NCI-H345 treated with DMSO at 0.1 percent for 48 hours (cell line): ENCODE measurements around the gene C6orf62.
"Not testable (repeated sequence)": the region's sequence is repeated elsewhere in the genome, so short reads cannot be mapped to it uniquely, and the experiment has no call there.

Experiments used
- DNase-seq: peaks from one replicate; lab custom pipeline; 2025; ENCODE audit not compliant: unreplicated experiment; lab: John Stamatoyannopoulos, UW

C6orf62 gene

DNA sequence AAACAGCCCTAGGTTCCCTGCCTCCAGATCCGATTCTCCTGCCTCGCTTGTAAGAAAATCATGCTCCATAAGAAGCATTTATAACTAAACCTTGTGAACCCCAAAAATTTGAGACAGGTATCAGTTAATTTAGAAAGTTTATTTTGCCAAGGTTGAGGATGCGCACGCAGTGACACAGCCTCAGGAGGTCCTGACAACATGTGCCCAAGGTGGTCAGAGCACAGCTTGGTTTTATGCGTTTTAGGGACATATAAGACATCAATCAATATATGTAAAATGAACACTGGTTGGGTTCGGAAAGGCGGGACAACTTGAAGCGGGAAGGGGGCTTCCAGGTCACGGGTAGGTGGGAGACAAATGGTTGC lies 50.0 kb downstream of the C6orf62 start:
- DNase-seq: no peak

- not testable (repeated sequence) for DNase-seq
Observed at GRCh38 chr6:24668066-24668996, 50.6 kb downstream of the C6orf62 start.

- DNase-seq: no peak
Observed at GRCh38 chr6:24667378-24667803, 51.6 kb downstream of the C6orf62 start.

- peak; percentile 90 for DNase-seq
Observed at GRCh38 chr6:24666641-24667377, 52.1 kb downstream of the C6orf62 start, which contains the start of the genes ACOT13 and TDP2. TSS of gene ACOT13 (plus strand) at chr6:24667077. CDS start at chr6:24667264, 187 bp downstream. TSS of gene TDP2 (minus strand) at chr6:24666899. CDS start at chr6:24666862, 37 bp downstream.

- DNase-seq: no peak
Observed at GRCh38 chr6:24666097-24666640, 52.8 kb downstream of the C6orf62 start.

GRCh38 chr6:24664046-24664987 lies 54.6 kb downstream of the C6orf62 start:
- DNase-seq: no peak

DNA sequence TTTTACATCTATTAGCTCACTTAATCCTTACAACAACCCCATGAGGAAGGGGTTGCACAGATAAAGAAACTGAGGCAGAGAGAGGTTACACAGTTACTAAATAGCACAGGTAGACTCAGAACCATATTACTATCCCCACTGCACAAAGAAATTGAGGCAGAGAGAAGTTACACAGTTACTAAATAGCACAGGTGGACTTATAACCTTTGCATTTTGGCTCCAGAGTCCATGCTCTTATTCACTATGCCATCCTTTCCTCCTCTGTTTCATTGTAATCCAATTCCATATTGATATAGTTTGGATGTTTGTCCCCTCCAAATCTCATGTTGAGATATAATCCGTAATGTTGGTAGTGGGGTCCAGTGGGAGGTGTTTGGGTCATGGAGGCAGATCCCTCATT lies 55.8 kb downstream of the C6orf62 start:
- DNase-seq: no peak

- DNase-seq: no peak
Observed at GRCh38 chr6:24662236-24662635, 56.7 kb downstream of the C6orf62 start.

GRCh38 chr6:24661759-24662158 lies 57.2 kb downstream of the C6orf62 start:
- not testable (repeated sequence) for DNase-seq

- no peak for DNase-seq
Observed at GRCh38 chr6:24660105-24660504, 58.8 kb downstream of the C6orf62 start.

GRCh38 chr6:24659561-24659960 lies 59.4 kb downstream of the C6orf62 start:
- DNase-seq: no peak

DNA sequence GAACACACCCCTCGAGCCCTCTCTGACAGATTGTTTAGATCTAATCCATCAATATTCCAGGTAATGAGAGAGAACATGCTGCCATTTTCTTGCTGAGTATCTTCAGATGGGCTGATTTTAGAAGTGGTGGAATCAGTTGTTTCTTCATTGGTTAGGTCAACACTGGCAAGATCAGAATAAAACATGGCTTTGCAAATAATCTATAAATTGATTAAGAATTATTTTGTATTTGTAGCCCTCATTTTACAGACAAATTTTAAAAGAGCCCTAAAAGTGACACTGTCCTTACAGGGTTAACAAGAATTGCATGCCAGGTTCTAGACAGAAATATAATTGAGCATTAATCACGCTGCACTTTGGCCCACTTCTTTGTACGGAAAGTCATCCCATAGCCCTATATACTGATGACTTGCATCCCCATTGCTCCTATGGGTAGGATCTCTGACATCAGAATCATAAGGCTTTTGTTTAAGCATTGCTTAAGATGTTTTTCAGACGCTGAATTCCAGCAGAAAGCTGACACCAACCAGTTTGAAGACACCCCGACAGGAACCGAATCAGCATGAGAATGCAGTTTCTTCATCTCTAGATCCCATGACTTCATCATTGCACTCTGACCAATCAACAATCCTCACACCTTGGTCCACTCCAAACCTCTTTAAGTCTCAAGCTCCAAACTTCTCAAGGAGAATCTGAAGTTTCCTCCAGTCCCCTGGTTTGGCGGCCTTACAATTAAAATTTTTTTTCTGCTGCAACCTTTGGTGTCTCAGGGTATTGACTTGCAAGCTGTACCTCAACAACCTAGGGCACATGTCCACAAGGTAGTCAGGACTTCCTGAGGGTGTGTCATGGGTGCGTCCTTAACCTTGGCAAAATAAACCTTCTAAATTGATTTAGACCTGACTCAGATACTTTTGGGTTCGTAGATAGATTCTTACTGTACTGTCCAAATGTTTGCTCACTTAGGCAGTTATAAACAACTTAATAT lies 60.1 kb downstream of the C6orf62 start:
- DNase-seq: no peak

- no peak for DNase-seq
Observed at GRCh38 chr6:24655215-24655614, 63.7 kb downstream of the C6orf62 start.
